Measurements from ENCODE around the gene SIK1. TPM values are rescaled to one million over a fixed set of nuclear protein-coding genes. Genes with fewer than 3 reads are reported as not detected.

Gene SIK1
- total and polyA plus RNA-seq, 7 donors, result 1.7 to 85.1 (median 17.2) TPM

GRCh38 chr21:43369124-43369523 lies 57.8 kb downstream of the SIK1 start:
- Histone ChIP-seq H3K27me3 (ENCODE audit: insufficient read depth in 3 of 3, low read length in 2 of 3) (peaks cover 0 to 7% (median 0%) of the 10 kb centered on the region in 3 donors), H3K4me3 (no peak overlapping the region), H3K36me3 (ENCODE audit: insufficient read depth in 1 of 2, low read depth in 1 of 2) (no peaks in the 10 kb centered on the region), H3K27ac (no peak overlapping the region), H3K4me1 (no peaks in the 10 kb centered on the region), H3K9me3 (no peaks in the 10 kb centered on the region)
- intact Hi-C loops (cut with DNase I), result no loop called here
- no peak for TF ChIP-seq CTCF (IDR thresholded peaks at IDR 0.05)
- 46 to 51% (median 47%) methylated on average over 14 of the region's 14 CpGs for WGBS, 3 donors
- peak; percentile 63 to 67 (median 64) for ATAC-seq
- DNase-seq, result peak; percentile 54 to 59

- intact Hi-C loops (cut with DNase I), result no loop called here
- 89 to 96% (median 93%) methylated on average over 6 of the region's 6 CpGs for WGBS, 3 donors
- no peak for TF ChIP-seq CTCF (IDR thresholded peaks at IDR 0.05)
Observed at GRCh38 chr21:43368685-43369084, 58.2 kb downstream of the SIK1 start.

GRCh38 chr21:43367859-43368258 lies 59.1 kb downstream of the SIK1 start:
- Histone ChIP-seq H3K27ac (no peak overlapping the region), H3K9me3 (no peaks in the 10 kb centered on the region), H3K4me1 (no peaks in the 10 kb centered on the region), H3K36me3 (ENCODE audit: insufficient read depth in 1 of 2, low read depth in 1 of 2) (no peaks in the 10 kb centered on the region), H3K4me3 (no peak overlapping the region), H3K27me3 (ENCODE audit: insufficient read depth in 3 of 3, low read length in 2 of 3) (peaks cover 0 to 7% (median 0%) of the 10 kb centered on the region in 3 donors)
- TF ChIP-seq CTCF (IDR thresholded peaks at IDR 0.05), result no peak
- ATAC-seq (no peak), DNase-seq (no peak)
- 74 to 87% (median 83%) methylated on average over 4 of the region's 4 CpGs for WGBS, 3 donors
- intact Hi-C loops (cut with DNase I), result no loop called here

More at GRCh38 chr21:43368685-43369084, 58.2 kb downstream of the SIK1 start:
- no peak for ATAC-seq
- no peak overlapping the region for H3K27ac ChIP-seq
- H3K9me3 ChIP-seq, result no peaks in the 10 kb centered on the region
- H3K4me3 ChIP-seq, result no peak overlapping the region
- H3K4me1 ChIP-seq, result no peaks in the 10 kb centered on the region
- no peaks in the 10 kb centered on the region for H3K36me3 ChIP-seq (ENCODE audit: insufficient read depth in 1 of 2, low read depth in 1 of 2)
- DNase-seq, result no peak
- peaks cover 0 to 7% (median 0%) of the 10 kb centered on the region in 3 donors for H3K27me3 ChIP-seq (ENCODE audit: insufficient read depth in 3 of 3, low read length in 2 of 3)

- intact Hi-C loops (cut with DNase I), result no loop called here
- no peaks in the 10 kb centered on the region for H3K9me3 ChIP-seq
- DNase-seq (no peak), ATAC-seq (no peak)
- no peak overlapping the region for H3K4me3 ChIP-seq
- no peaks in the 10 kb centered on the region for H3K4me1 ChIP-seq
- no peaks in the 10 kb centered on the region for H3K36me3 ChIP-seq (ENCODE audit: insufficient read depth in 1 of 2, low read depth in 1 of 2)
- no peak overlapping the region for H3K27ac ChIP-seq
- WGBS, 3 donors, result 27 to 36% (median 36%) methylated on average over 16 of the region's 16 CpGs
- TF ChIP-seq CTCF (IDR thresholded peaks at IDR 0.05), result no peak
- H3K27me3 ChIP-seq (ENCODE audit: insufficient read depth in 3 of 3, low read length in 2 of 3), result peaks cover 0 to 7% (median 0%) of the 10 kb centered on the region in 3 donors
Observed at GRCh38 chr21:43367296-43367695, 59.6 kb downstream of the SIK1 start.

- intact Hi-C loops (cut with DNase I), result no loop called here
- DNase-seq, result no peak
Observed at GRCh38 chr21:43366656-43367055, 60.3 kb downstream of the SIK1 start.

More at GRCh38 chr21:43366656-43367055, 60.3 kb downstream of the SIK1 start:
- Histone ChIP-seq H3K4me3 (no peak overlapping the region), H3K27me3 (ENCODE audit: insufficient read depth in 3 of 3, low read length in 2 of 3) (peaks cover 0 to 7% (median 0%) of the 10 kb centered on the region in 3 donors), H3K4me1 (peaks cover 5% of the 10 kb centered on the region), H3K36me3 (ENCODE audit: insufficient read depth in 1 of 2, low read depth in 1 of 2) (no peaks in the 10 kb centered on the region), H3K27ac (no peak overlapping the region), H3K9me3 (no peaks in the 10 kb centered on the region)
- no peak for TF ChIP-seq CTCF (IDR thresholded peaks at IDR 0.05)
- ATAC-seq, result no peak
- 85 to 91% (median 89%) methylated on average over 19 of the region's 19 CpGs for WGBS, 3 donors
